Frontal cortex (tissue), 4 donors: ENCODE results near the gene NDRG3. TPM values are rescaled to one million over a fixed set of nuclear protein-coding genes. Genes with fewer than 3 reads are reported as not detected.
"Not testable (repeated sequence)": the region's sequence is repeated elsewhere in the genome, so short reads cannot be mapped to it uniquely, and the experiment has no call there.

Source experiments
- DNase-seq, 2 donors: peaks; one replicate each; pipeline ENCODE4 v3.0.0; 2012; ENCODE audit warnings: low spot score in 2 of 2
- FAIRE-seq: peaks from 2 replicates; lab custom pipeline; 2012; peaks lifted over from hg19 to GRCh38; lab: Jason Lieb, UNC
- total RNA-seq: library from RNA; depleted of rRNA; stranded (reverse); fragments of >200 nt; gene quantifications from one replicate; pipeline ENCODE4 v1.2.3, GENCODE V29; 2014
- donor health status: control.
- donor health status: control.
- donor health status: control.

NDRG3 gene
- total RNA-seq, 1 donor from 2014 or later: 52.2 TPM

- FAIRE-seq (no peak), DNase-seq (no peak)
These were observed 92.4 kb downstream of the NDRG3 start for GRCh38 chr20:36653456-36653855.

GRCh38 chr20:36647196-36648121 lies 98.4 kb downstream of the NDRG3 start:
- FAIRE-seq (no peak), DNase-seq (no peak)

- FAIRE-seq (no peak), DNase-seq (no peak)
These were observed 99.2 kb downstream of the NDRG3 start for GRCh38 chr20:36646678-36647077.

- FAIRE-seq (no peak), DNase-seq (no peak)
These were observed 99.9 kb downstream of the NDRG3 start, which contains the start of gene SLA2 for GRCh38 chr20:36645998-36646397. SLA2 (minus strand) TSS chr20:36646196; CDS start chr20:36641335, 4,861 bp downstream.

- no peak for FAIRE-seq
These were observed 100.5 kb downstream of the NDRG3 start for GRCh38 chr20:36645353-36645752.

GRCh38 chr20:36644706-36645095 lies 101.2 kb downstream of the NDRG3 start:
- no peak for FAIRE-seq
- DNase-seq: no peak

More at GRCh38 chr20:36645353-36645752, 100.5 kb downstream of the NDRG3 start:
- no peak for DNase-seq

GRCh38 chr20:36644032-36644705 lies 101.7 kb downstream of the NDRG3 start:
- FAIRE-seq (no peak), DNase-seq (no peak)

GRCh38 chr20:36642136-36642535 lies 103.8 kb downstream of the NDRG3 start:
- FAIRE-seq: no peak

GRCh38 chr20:36641506-36641843 lies 104.4 kb downstream of the NDRG3 start:
- DNase-seq: no peak
- FAIRE-seq: no peak

More at GRCh38 chr20:36642136-36642535, 103.8 kb downstream of the NDRG3 start:
- no peak for DNase-seq

GRCh38 chr20:36638876-36639400 lies 107.0 kb downstream of the NDRG3 start:
- not testable (repeated sequence) for FAIRE-seq, DNase-seq

GRCh38 chr20:36634342-36634741 lies 111.5 kb downstream of the NDRG3 start:
- FAIRE-seq: no peak
- DNase-seq: no peak

- FAIRE-seq (no peak), DNase-seq (no peak)
These were observed 112.6 kb downstream of the NDRG3 start for GRCh38 chr20:36633285-36633772.

- FAIRE-seq: no peak
- DNase-seq: no peak
These were observed 113.2 kb downstream of the NDRG3 start for GRCh38 chr20:36632487-36633284.

GRCh38 chr20:36632147-36632486 lies 113.8 kb downstream of the NDRG3 start:
- DNase-seq: no peak
- FAIRE-seq: no peak

- DNase-seq (no peak), FAIRE-seq (no peak)
These were observed 114.2 kb downstream of the NDRG3 start for GRCh38 chr20:36631646-36632045.

GRCh38 chr20:36629719-36630681 lies 115.9 kb downstream of the NDRG3 start:
- DNase-seq (no peak), FAIRE-seq (no peak)

- no peak for DNase-seq
- no peak for FAIRE-seq
These were observed 117.8 kb downstream of the NDRG3 start for GRCh38 chr20:36628076-36628475.

GRCh38 chr20:36624944-36625324 lies 121.0 kb downstream of the NDRG3 start:
- DNase-seq: no peak
- no peak for FAIRE-seq
